ENCODE measurements around the gene ENTREP3.
A peak's percentile ranks its signal among the peaks of the same experiment; 100 is the strongest.
"Not testable (repeated sequence)": the region's sequence is repeated elsewhere in the genome, so short reads cannot be mapped to it uniquely, and the experiment has no call there.

ENTREP3 gene

GRCh38 chr1:155255243-155256007, at the start of gene ENTREP3:
Gene ENTREP3 (minus strand): TSS chr1:155255483. CDS start chr1:155254877, 606 bp downstream.
- DNase-seq (ENCODE audit: insufficient read length, low spot score) (peak; percentile 81), FAIRE-seq (no peak)
- peak; percentile 80 for TF ChIP-seq POLR2A (IDR thresholded peaks at IDR 0.05; ENCODE audit: low read depth, low read length)

GRCh38 chr1:155304558-155305063, 49.3 kb upstream of the ENTREP3 start:
- TF ChIP-seq POLR2A (IDR thresholded peaks at IDR 0.05; ENCODE audit: low read depth, low read length) = no peak
- DNase-seq (ENCODE audit: insufficient read length, low spot score) (no peak), FAIRE-seq (no peak)

- TF ChIP-seq POLR2A (IDR thresholded peaks at IDR 0.05; ENCODE audit: low read depth, low read length) = no peak
- no peak for DNase-seq (ENCODE audit: insufficient read length, low spot score)
- no peak for FAIRE-seq
These were observed 46.1 kb upstream of the ENTREP3 start, which contains the start of gene PKLR for GRCh38 chr1:155301342-155301841. Gene PKLR (minus strand): TSS chr1:155301438. CDS start chr1:155301395, 43 bp downstream.

GRCh38 chr1:155300553-155301329, 45.5 kb upstream of the ENTREP3 start:
- FAIRE-seq = no peak

GRCh38 chr1:155300024-155300423, 44.7 kb upstream of the ENTREP3 start:
- TF ChIP-seq POLR2A (IDR thresholded peaks at IDR 0.05; ENCODE audit: low read depth, low read length) = no peak
- FAIRE-seq (no peak), DNase-seq (ENCODE audit: insufficient read length, low spot score) (no peak)

More at GRCh38 chr1:155300553-155301329, 45.5 kb upstream of the ENTREP3 start:
- no peak for TF ChIP-seq POLR2A (IDR thresholded peaks at IDR 0.05; ENCODE audit: low read depth, low read length)
- DNase-seq (ENCODE audit: insufficient read length, low spot score) = no peak

GRCh38 chr1:155297384-155297783, 42.1 kb upstream of the ENTREP3 start:
- TF ChIP-seq POLR2A (IDR thresholded peaks at IDR 0.05; ENCODE audit: low read depth, low read length) = no peak
- DNase-seq (ENCODE audit: insufficient read length, low spot score) = no peak
- no peak for FAIRE-seq

GRCh38 chr1:155296661-155297060, 41.4 kb upstream of the ENTREP3 start:
- FAIRE-seq (no peak), DNase-seq (ENCODE audit: insufficient read length, low spot score) (no peak)
- TF ChIP-seq POLR2A (IDR thresholded peaks at IDR 0.05; ENCODE audit: low read depth, low read length) = no peak

GRCh38 chr1:155295942-155296267, 40.6 kb upstream of the ENTREP3 start:
- no peak for FAIRE-seq
- DNase-seq (ENCODE audit: insufficient read length, low spot score) = no peak
- no peak for TF ChIP-seq POLR2A (IDR thresholded peaks at IDR 0.05; ENCODE audit: low read depth, low read length)

GRCh38 chr1:155295183-155295941, 40.1 kb upstream of the ENTREP3 start:
- DNase-seq (ENCODE audit: insufficient read length, low spot score) (no peak), FAIRE-seq (no peak)
- no peak for TF ChIP-seq POLR2A (IDR thresholded peaks at IDR 0.05; ENCODE audit: low read depth, low read length)

- no peak for FAIRE-seq
- no peak for DNase-seq (ENCODE audit: insufficient read length, low spot score)
These were observed 39.4 kb upstream of the ENTREP3 start for GRCh38 chr1:155294520-155295182.

GRCh38 chr1:155293086-155293749, 37.9 kb upstream of the ENTREP3 start:
- DNase-seq (ENCODE audit: insufficient read length, low spot score) = no peak
- TF ChIP-seq POLR2A (IDR thresholded peaks at IDR 0.05; ENCODE audit: low read depth, low read length) = no peak
- FAIRE-seq = no peak

More at GRCh38 chr1:155294520-155295182, 39.4 kb upstream of the ENTREP3 start:
- TF ChIP-seq POLR2A (IDR thresholded peaks at IDR 0.05; ENCODE audit: low read depth, low read length) = no peak

GRCh38 chr1:155291006-155291405, 35.7 kb upstream of the ENTREP3 start:
- FAIRE-seq; DNase-seq (ENCODE audit: insufficient read length, low spot score): not testable (repeated sequence)

All from H54 (cell line).